A172 (cell line): ENCODE measurements around the gene HLA-B. TPM values are rescaled to one million over a fixed set of nuclear protein-coding genes. Genes with fewer than 3 reads are reported as not detected.

Experiments used
- DNase-seq: peaks from one replicate; pipeline ENCODE4 v3.0.0-alpha.2; 2015; ENCODE audit warnings: low spot score
- total RNA-seq: library from RNA; depleted of rRNA; stranded (reverse); fragments of >200 nt; shearing (Covaris generic); gene quantifications from 2 replicates; pipeline ENCODE4 v1.2.3, GENCODE V29; 2014

HLA-B gene
- total RNA-seq, 1 experiment from 2014 or later: 284 TPM

DNA sequence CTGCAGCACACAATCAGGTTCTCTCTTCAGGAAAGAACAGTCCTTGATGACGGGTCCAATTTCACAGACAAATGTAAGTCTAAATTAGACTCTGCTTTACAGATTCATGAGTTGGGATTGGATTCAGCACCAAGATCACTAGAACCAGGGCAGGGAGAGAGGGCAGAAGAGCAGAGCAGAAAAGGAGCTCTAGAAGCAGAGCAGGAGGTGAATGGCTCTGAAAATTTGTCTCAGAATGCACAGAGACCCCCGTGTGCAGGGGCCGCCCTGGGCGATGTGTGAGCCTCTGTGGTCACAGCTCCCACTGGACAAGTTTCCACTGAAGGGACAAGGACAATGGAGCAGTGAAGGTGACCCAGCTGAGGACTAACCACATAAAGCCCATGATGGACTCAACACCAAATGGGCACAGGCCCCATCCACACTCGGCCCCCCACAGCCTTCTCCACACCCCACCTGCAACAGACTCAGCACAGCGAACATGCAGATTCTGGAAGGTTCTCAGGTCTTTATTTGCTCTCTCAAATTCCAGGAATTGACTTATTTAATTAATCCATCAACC lies 3.5 kb downstream of the HLA-B start:
- DNase-seq: no peak

GRCh38 chr6:31352683-31353383 lies 4.1 kb downstream of the HLA-B start:
- DNase-seq: no peak

GRCh38 chr6:31352310-31352682 lies 4.7 kb downstream of the HLA-B start:
- DNase-seq: no peak

DNA sequence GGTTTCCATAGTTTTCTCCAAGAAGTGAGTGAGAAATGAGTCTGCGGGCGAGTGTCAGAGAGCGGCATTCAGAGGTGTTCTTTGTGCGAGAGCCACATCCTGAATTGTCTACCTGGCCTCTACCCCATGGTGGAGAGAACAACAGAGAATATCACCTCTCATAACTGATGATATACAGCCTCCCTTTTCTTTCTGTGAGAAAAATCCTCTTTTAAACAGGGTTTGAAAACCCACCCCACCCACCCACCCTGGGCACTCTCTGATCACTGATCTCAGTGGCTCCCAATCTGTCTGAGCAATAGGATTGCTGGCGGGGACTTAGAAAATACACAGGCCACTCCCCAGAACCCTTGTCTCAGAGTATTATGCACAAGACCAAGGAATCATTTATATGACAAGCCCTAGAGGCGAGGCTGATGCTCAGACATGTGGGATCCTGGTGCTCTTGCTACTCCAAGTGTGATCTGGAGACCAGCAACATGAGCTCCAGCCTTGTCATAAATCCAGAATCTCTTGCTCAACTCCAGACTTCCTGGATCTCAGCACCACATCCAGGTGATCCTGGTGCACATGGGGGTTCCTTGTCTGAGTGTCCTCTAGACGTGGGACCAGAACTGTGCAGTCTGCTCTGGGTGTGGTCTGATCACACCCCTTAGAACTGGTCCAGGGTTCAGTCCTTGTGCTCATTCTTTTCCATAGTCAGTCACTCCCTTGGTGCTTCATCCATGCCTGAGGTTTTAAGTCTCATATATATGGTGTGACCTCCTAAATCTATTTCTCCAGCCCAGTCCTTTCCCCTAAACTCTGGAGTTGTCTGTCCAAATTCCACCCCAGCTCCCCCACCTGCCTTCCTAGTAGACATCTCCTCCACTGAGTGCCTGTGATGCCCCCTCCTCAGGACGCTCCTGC lies 5.3 kb downstream of the HLA-B start:
- no peak for DNase-seq

DNA sequence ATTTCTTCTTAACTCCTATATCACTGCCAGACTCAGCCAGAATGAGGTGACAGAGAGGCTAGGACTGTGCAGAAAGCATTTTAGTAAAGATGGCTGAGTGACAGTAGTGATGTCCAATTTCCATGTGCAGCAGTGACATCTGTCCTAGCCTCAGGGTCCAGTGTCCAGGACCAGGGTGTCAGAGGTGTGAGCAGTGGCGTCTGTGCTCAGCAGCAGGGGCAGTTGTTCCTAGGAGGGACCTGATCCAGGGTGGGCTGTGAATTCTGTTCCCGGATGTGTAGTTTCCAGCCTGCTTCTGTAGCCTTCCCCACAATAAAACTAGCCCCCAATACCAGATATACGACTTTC lies 6.0 kb downstream of the HLA-B start:
- no peak for DNase-seq

GRCh38 chr6:31350196-31351032 lies 6.6 kb downstream of the HLA-B start:
- no peak for DNase-seq

- no peak for DNase-seq
These were observed 7.7 kb downstream of the HLA-B start for GRCh38 chr6:31349301-31349700.

GRCh38 chr6:31345026-31345730 lies 11.8 kb downstream of the HLA-B start:
- DNase-seq: no peak

DNA sequence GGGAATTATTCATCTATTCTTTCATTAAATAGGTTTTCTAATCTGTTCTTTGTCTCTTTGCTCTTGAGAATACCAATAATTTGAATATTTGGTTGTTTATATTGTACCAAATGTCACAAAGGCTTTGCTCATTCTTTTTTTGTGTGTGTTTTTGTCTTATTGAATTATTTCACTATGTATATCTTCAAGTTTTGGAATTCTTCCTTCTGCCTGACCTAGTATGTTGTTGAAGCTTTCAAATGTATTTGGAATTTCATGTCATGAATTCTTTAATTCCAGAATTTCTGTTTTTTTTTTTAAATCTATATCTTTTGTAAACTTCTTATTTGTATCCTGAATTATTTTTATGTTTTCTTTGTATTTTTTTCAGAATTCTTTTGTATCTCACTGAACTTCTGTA lies 16.8 kb downstream of the HLA-B start:
- DNase-seq: no peak

GRCh38 chr6:31339210-31339609 lies 17.8 kb downstream of the HLA-B start:
- DNase-seq: no peak

- peak; percentile 16 for DNase-seq
These were observed 20.0 kb downstream of the HLA-B start for GRCh38 chr6:31336896-31337496.

GRCh38 chr6:31332637-31333602 lies 24.1 kb downstream of the HLA-B start:
- no peak for DNase-seq

GRCh38 chr6:31328355-31328960 lies 28.5 kb downstream of the HLA-B start:
- no peak for DNase-seq

DNA sequence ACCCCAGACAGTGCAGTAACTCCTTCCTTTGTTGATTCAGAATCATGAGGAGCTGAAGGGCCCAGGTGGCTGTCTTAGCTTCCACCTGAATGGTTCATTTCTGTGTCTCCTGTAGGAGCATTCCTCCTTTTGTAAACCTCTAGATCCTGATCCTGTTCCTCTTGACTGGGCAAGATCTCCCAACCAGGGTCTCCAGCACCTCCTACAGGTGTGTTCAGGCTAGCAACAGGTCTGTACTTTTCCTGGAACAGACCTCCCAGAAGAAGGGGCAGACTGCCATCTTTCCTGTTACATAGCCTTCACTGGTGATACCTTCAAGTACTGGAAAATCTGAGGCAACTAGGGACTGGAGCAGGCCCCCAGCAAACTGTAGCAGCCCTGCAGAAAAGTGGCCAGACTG lies 35.2 kb downstream of the HLA-B start:
- no peak for DNase-seq

DNA sequence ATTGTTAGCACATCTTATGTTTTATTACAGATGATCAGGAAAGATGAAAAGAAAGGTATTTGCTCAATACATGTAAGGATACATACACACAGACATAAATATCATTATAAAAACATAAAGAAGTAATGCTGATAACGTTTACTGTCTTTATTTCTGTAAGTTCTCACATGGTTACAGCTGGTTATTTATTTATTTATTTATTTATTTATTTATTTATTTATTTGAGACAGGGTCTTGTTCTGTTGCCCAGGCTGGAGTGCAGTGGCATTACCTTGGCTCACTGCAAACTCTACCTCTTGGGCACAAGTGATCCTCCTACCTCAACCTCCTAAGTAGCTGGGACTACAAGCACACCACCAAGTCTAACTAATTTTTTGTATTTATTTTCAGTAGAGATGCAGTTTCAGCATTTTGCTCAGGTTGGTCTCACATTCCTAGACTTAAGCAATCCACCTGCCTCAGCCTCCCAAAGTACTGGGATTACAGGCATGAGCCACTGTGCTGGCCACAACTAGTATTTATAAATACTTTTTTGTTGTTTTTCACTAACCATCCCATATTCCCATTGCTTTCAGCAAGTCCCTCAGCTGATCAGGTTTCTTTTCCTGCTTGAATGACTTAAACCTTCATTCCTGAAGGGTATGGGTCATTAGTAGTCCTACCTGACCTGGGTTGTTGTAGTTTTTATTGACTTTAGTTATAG lies 35.8 kb downstream of the HLA-B start:
- DNase-seq: no peak

DNA sequence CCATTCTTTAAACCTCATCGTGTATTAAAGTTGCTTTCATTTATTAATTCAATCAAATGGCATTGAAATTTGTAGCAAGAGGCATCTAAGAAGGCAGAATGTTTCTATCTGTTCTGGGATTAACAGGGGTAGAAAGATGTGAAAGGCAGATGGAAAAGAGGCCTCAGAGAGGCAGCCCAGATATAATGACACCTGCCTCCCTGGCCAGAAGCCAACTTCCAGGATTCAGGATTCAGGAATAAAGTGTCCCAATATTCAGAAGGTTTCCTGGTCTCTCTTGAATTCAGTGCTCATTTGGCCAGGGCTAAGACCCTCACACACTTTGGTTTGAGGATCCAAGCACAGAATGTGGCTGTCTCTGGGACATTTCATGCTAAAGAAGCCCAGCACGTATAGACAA lies 39.9 kb downstream of the HLA-B start:
- DNase-seq: no peak

DNA sequence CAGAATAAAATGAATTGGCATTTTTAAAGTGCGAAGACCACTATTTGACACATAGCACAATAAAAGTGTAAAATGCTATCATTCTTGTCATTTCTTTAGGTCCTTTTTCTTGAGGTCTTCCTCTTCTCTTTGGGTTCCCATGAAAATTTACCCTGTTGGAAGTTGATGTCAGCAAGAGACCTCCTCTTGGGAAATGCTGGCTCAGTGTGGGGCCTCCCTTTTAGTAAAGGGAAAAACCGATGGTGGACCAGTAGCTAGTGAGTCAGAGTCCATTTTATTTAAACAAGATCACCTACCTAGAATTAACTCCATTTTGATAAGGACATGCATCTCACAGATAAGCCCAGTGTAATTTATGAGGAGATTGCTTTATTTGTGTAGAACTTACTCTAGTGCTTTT lies 47.3 kb downstream of the HLA-B start:
- no peak for DNase-seq

- DNase-seq: no peak
These were observed 48.2 kb downstream of the HLA-B start for GRCh38 chr6:31308845-31309175.
